ENCODE results near the gene MRPL44.
A peak's percentile ranks its signal among the peaks of the same experiment; 100 is the strongest.

The MRPL44 gene

GRCh38 chr2:224009605-224010315, 52.5 kb downstream of the MRPL44 start:
- DNase-seq: peak in 1 of 5 experiments; percentile 7

- DNase-seq: no peak
Observed at GRCh38 chr2:224011837-224012236, 54.6 kb downstream of the MRPL44 start.

- DNase-seq: no peak
Observed at GRCh38 chr2:224014336-224014735, 57.1 kb downstream of the MRPL44 start.

- no peak for DNase-seq
Observed at GRCh38 chr2:224016963-224017362, 59.7 kb downstream of the MRPL44 start.
